Panc1 (cell line): ENCODE measurements around the gene SAT2. TPM values are rescaled to one million over a fixed set of nuclear protein-coding genes. Genes with fewer than 3 reads are reported as not detected.
"Not testable (repeated sequence)": the region's sequence is repeated elsewhere in the genome, so short reads cannot be mapped to it uniquely, and the experiment has no call there.

Experiments used
- ATAC-seq: fragments of 200-7000 bp; cut with Tn5 transposase; 2 replicates; pipeline ENCODE4 v1.9.1; 2020; ENCODE audit warnings: mild to moderate bottlenecking, moderate library complexity
- BruUV-seq: library from RNA; stranded (reverse); fragments of 400-500 nt; replicated peaks from 2 replicates; lab custom pipeline; 2021; lab: Mats Ljungman, UMichigan
- CTCF ChIA-PET: fragments of 300-600 bp; sonication (Branson Sonifier 250); formaldehyde crosslinking; loops from one replicate; lab custom pipeline; 2022; ENCODE audit warnings: antibody characterized with exemption; lab: Charles Lee
- POLR2A ChIA-PET: fragments of 300-600 bp; sonication (Branson Sonifier 250); formaldehyde crosslinking; loops from one replicate; lab custom pipeline; 2022; ENCODE audit warnings: antibody characterized with exemption; lab: Charles Lee
- DNase-seq: peaks from one replicate; pipeline ENCODE4 v3.0.0-alpha.2; 2010; ENCODE audit warnings: low read depth, low spot score
- H3K27ac ChIP-seq: 2 replicates; pipeline ENCODE4 v1.5.1; 2011; ENCODE audit warnings: mild to moderate bottlenecking, low read length, inconsistent platforms
- H3K27me3 ChIP-seq: fragments of 200-500 bp; sonication (Bioruptor generic); 2 replicates; pipeline ENCODE4 v1.6.0; 2014; ENCODE audit warnings: low read length, inconsistent platforms; ENCODE audit not compliant: control insufficient read depth, insufficient read depth
- H3K36me3 ChIP-seq: fragments of 200-500 bp; sonication (Bioruptor generic); 2 replicates; pipeline ENCODE4 v1.5.1; 2014; ENCODE audit warnings: inconsistent platforms, mild to moderate bottlenecking, low read length, moderate library complexity; ENCODE audit not compliant: control insufficient read depth, insufficient read depth
- H3K4me1 ChIP-seq: 2 replicates; pipeline ENCODE4 v1.5.1; 2011; ENCODE audit warnings: inconsistent platforms, mild to moderate bottlenecking, low read length, moderate library complexity; ENCODE audit not compliant: control insufficient read depth, insufficient read depth
- H3K4me3 ChIP-seq, 2 experiments: 2 replicates each; pipeline ENCODE4 v1.5.1; 2011 to 2012; ENCODE audit warnings: low read depth in 2 of 2, low read length in 2 of 2, mild to moderate bottlenecking in 2 of 2, inconsistent platforms in 1 of 2, moderate library complexity in 1 of 2
- H3K9me3 ChIP-seq: fragments of 200-500 bp; sonication (Bioruptor generic); 2 replicates; pipeline ENCODE4 v1.5.1; 2014; ENCODE audit warnings: low read depth, mild to moderate bottlenecking, inconsistent platforms, low read length, moderate library complexity; ENCODE audit not compliant: control insufficient read depth, insufficient read depth
- CTCF ChIP-seq: fragments of 450-650 bp; IDR thresholded peaks from 2 replicates; pipeline ENCODE4 v1.5.1; 2017; ENCODE audit warnings: mild to moderate bottlenecking
- POLR2AphosphoS5 ChIP-seq: IDR thresholded peaks from 2 replicates; pipeline ENCODE4 v1.6.1; 2012; ENCODE audit warnings: mild to moderate bottlenecking, low read depth, low read length, moderate library complexity
- REST ChIP-seq, 2 experiments: IDR thresholded peaks; 2 replicates each; pipeline ENCODE4 v1.6.1; 2011 to 2012; ENCODE audit warnings: low read depth in 2 of 2, control low read depth in 1 of 2, low read length in 1 of 2, mild to moderate bottlenecking in 1 of 2, moderate library complexity in 1 of 2; ENCODE audit not compliant: insufficient read depth in 1 of 2
- SIN3A ChIP-seq: IDR thresholded peaks from 2 replicates; pipeline ENCODE4 v1.6.1; 2012; ENCODE audit warnings: low read depth, mild to moderate bottlenecking, low read length, moderate library complexity, borderline replicate concordance; ENCODE audit not compliant: insufficient read depth
- TCF7L2 ChIP-seq: IDR thresholded peaks from 2 replicates; pipeline ENCODE4 v1.6.1; 2011; ENCODE audit warnings: mild to moderate bottlenecking, low read depth, low read length, inconsistent platforms
- in situ Hi-C: cut with HindIII; loops from 2 replicates; pipeline ENCODE4 v1.10.0; 2016; ENCODE audit warnings: low sequenced_read_pairs, low pct_unique_long_range_greater_than_20kb
- intact Hi-C: fragments of 100-400 bp; cut with micrococcal nuclease; formaldehyde crosslinking; loops from one replicate; pipeline ENCODE4 v1.10.0; 2022; ENCODE audit not compliant: unreplicated experiment
- total RNA-seq: library from RNA; stranded (reverse); gene quantifications from one replicate; pipeline ENCODE4 v1.2.1, GENCODE V29; 2021; ENCODE audit not compliant: unreplicated experiment

The SAT2 gene
- total RNA-seq, 1 experiment from 2014 or later = 74.8 TPM

- no peaks in the 10 kb centered on the region for H3K27me3 ChIP-seq
- DNase-seq (no peak), ATAC-seq (no peak)
- TSS peak; percentile 99 for BruUV-seq
- H3K36me3 ChIP-seq = no peaks in the 10 kb centered on the region
- peaks cover 7% of the 10 kb centered on the region for H3K4me1 ChIP-seq
- ChIA-PET CTCF (no interaction called here), POLR2A (no interaction called here)
- TF ChIP-seq CTCF (no peak), REST (IDR thresholded peaks at IDR 0.05; ENCODE audit: insufficient read depth in 1 of 2, low read depth in 2 of 2, low read length in 1 of 2) (no peak), SIN3A (no peak), TCF7L2 (no peak), POLR2AphosphoS5 (no peak)
- in situ Hi-C loops (no loop called here), intact Hi-C loops (no loop called here)
- peak overlapping the region; percentile 86; the same call in 1 of the 2 replicates for H3K27ac ChIP-seq
- no peaks in the 10 kb centered on the region for H3K9me3 ChIP-seq
- H3K4me3 ChIP-seq = peak overlapping the region; percentile 68 to 71
Observed at GRCh38 chr17:7626307-7626706, 1.3 kb downstream of the SAT2 start.

- intact Hi-C loops, CTCF ChIA-PET, in situ Hi-C loops: not testable (repeated sequence)
Observed at GRCh38 chr17:7625749-7626148, 1.9 kb downstream of the SAT2 start.

GRCh38 chr17:7623661-7624060 lies 4.0 kb downstream of the SAT2 start:
- ATAC-seq = no peak
- H3K27me3 ChIP-seq = no peaks in the 10 kb centered on the region
- POLR2A ChIA-PET = no interaction called here
- peaks cover 7% of the 10 kb centered on the region for H3K4me1 ChIP-seq
- DNase-seq = no peak
- H3K9me3 ChIP-seq = no peaks in the 10 kb centered on the region
- in situ Hi-C loops (no loop called here), intact Hi-C loops (no loop called here)
- BruUV-seq = no TSS peak
- CTCF ChIA-PET = no interaction called here
- no peak overlapping the region for H3K4me3 ChIP-seq
- TF ChIP-seq TCF7L2 = no peak
- TF ChIP-seq POLR2AphosphoS5 = no peak
- TF ChIP-seq SIN3A = no peak
- no peak for TF ChIP-seq CTCF
- TF ChIP-seq REST (IDR thresholded peaks at IDR 0.05; ENCODE audit: insufficient read depth in 1 of 2, low read depth in 2 of 2, low read length in 1 of 2) = no peak
- H3K36me3 ChIP-seq = no peaks in the 10 kb centered on the region
- H3K27ac ChIP-seq = no peak overlapping the region

More at GRCh38 chr17:7625749-7626148, 1.9 kb downstream of the SAT2 start:
- ATAC-seq, POLR2A ChIA-PET, H3K27me3 ChIP-seq, H3K4me3 ChIP-seq, H3K36me3 ChIP-seq, DNase-seq, BruUV-seq, H3K27ac ChIP-seq, H3K9me3 ChIP-seq, H3K4me1 ChIP-seq: not testable (repeated sequence)
